Activated CD4-positive, CD25-positive, alpha-beta regulatory T cell treated with anti-CD3 and anti-CD28 coated beads, Interleukin-2, amount 50 U/mL, for 16 hours (primary cell): ENCODE results near the gene BLOC1S5.

Source experiments
- DNase-seq: peaks from one replicate; pipeline ENCODE4 v3.0.0-alpha.2; 2020; ENCODE audit warnings: low read depth, low spot score

Gene BLOC1S5, protein sequence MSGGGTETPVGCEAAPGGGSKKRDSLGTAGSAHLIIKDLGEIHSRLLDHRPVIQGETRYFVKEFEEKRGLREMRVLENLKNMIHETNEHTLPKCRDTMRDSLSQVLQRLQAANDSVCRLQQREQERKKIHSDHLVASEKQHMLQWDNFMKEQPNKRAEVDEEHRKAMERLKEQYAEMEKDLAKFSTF

DNA sequence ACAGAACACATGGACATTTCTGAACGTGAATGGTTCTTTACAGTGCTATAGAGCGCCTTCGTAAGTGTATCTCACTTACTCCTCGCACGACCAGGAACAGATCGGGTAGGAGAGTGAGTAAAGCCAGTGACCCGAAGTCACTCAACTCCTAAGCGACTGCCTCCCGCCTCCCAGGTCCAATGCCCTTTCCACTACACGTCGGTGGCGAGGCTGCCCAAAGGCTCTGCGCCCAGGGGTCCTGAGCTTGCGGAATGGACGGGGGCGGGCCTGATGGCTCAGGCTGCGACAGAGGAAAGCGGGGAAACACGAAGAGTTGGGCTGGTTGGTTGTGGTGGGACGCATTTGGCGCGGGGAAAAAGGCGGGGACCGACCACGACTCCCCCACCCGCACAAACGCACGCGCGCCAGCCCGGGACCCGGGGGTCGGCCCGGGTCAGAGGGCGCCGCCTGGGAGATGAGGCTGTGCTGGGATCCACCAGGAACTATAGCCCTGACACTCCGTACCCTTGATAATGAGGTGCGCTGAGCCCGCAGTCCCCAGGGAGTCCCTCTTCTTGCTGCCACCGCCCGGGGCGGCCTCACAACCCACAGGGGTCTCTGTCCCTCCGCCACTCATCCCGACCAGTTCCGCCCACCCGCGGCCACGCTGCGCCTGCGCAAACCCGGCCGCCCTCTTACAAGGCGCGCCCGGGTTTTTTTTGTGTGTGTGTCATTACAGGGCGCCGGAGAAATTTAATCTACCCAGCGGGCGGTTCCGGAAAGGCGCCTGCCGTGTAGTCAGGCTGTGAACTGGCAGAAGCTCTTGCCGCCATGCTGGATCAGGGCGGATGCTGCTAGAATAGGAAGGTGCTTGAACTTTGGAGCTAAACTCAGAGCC lies at the start of gene BLOC1S5:
TSS of gene BLOC1S5 (minus strand) at position 629 of the 877 bp plus-strand sequence. CDS start at position 616, 13 bp downstream.
- peak; percentile 97 for DNase-seq

DNA sequence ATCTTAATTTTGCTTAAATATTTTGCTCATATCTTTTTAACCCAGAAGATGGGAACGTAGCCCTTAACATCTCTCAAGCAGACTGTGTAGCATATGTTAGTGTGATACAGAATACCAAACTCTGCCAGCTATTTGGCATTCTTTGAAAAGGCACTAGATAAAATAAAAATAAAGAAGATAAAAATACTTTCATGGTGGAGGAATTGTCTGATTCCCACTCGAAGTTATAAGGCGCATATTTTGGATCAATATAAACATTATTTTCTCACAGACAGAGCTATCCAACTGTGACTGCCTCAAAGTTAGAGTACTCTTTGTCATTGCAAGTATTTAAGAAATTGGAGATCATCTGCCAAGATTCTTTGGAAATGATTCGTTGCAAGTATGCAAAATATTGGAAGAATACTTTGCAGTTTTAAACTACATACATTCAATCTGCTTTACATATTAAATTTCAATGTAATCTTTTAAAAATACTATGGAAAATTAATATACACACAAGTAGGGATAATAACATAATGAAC lies 49.0 kb upstream of the BLOC1S5 start:
- no peak for DNase-seq

DNA sequence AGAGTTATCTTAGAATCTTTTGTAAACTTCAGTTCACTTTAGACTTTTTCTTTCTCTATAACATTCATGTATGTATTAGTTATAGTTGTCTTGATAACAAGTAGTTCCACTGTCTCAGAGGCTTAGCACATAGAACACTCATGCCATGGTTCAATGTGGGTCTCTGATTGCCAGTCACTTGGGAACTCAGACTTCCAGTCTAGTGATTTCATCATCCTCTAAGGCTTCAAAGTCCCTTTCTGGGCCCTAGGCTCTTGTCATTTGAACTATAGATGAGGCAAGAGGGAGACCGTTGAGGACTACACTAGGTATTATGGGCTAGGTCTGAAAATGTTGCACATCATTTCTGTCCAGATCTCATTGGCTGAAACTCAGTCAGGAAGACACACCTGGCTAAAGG lies 46.5 kb upstream of the BLOC1S5 start:
- DNase-seq, result no peak

DNA sequence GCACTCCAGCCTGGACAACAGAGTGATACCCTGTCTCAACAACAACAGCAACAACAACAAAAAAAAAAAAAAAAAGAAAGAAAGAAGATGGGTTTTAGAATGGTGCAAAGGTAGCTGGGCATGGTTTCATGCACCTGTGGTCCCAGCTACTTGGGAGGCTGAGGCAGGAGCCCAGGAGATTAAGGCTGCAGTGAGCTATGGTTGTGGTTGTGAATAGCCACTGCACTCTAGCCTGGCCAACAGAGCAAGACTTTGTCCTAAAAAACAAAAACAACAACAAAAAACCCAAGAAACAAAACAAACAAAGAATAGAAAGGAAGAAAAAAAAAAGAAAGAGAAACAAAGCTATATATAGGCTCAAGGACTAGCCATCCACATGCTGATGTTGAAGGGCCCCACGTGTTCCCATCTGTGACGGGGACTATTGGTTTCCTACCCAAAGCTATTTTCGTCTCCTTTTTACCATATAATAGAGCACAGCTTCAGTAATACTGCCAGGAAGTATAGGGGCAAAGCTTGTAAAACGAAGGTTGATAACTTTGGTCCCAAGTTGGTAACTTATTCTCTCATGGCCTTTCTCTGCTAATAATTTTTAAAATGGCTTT lies 46.0 kb upstream of the BLOC1S5 start:
- DNase-seq, result no peak

DNA sequence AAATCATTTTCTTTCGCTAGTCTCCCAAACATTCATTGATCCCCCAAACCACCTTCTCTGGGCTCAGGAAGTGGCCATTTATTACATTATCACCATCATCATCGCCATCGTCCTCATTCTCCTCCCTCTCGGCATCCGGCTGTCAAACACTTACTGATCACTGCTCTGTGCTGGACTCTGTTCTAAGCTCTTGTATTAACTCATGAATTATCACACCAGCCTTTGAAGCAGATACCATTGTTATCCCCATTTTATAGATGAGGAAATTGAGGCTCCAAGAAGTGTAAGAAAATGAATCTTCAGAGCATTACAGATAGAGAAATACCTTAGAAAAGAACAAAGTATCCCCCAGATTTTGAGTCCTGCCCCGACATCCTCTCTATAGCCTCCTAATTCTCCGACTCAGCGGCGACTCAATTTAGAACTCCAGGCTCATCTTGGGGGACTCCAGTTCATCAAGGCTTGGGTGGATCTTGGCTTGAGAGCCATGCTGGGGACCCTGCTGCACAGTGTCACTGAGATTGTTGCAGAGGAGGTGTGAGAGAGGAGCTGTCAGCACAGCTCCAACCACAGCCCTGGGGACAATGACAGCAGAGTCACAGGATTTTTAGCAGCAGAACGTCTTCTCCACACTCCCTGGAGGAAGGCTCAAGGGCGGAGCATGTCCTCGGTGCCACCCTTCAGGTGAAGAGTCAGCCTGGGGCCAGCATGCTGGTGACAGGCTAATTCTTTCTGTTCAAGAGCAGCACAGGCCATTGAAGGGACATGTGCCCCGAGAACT lies 44.8 kb upstream of the BLOC1S5 start:
- DNase-seq, result no peak

DNA sequence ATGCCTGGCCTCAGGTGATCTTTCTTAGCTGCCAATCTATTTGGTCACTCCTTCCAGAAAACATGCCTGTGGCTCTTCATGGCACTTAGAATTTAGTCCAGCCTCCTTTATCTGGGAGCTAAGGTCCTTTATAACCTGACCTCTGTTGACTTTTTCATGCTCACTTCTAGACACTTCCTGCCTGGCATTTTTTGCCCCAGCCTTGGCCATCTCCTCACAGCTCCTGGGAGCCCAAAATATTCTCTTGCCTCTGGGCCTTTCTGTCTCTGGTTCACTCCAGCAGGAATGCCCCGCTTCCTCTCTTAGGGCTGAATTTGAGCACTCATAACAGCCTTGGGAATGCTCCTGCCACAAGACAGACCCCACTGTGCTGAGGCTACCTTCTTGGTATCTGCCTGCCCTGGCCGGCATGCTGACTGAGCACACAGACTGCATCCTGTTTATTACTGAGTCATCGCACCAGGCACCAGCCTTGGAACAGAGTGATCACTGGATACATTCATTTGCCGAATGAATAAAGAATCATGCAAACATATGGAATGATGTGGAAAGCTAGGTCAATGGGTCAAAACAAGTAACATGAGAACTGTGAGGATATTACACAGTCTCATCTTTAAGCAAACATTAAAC lies 44.0 kb upstream of the BLOC1S5 start:
- no peak for DNase-seq

DNA sequence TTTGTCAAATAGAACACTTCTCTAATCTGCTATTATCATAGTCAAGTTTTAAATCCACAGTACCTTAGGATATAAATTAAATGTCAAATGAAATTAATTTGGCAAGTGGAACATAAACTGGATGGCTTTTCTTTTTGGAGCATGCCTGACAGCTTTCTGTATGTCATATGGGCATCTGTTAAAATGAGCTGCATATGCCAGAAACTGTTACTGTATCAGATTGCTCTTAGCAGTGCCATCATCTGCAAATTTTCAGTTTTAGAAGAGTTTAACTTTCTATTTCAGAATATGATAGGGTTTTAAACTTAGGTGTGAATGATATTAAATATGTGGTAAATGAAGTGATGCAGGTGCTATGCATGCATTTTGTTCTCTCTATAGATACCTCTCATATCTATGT lies 41.6 kb upstream of the BLOC1S5 start:
- DNase-seq, result no peak

DNA sequence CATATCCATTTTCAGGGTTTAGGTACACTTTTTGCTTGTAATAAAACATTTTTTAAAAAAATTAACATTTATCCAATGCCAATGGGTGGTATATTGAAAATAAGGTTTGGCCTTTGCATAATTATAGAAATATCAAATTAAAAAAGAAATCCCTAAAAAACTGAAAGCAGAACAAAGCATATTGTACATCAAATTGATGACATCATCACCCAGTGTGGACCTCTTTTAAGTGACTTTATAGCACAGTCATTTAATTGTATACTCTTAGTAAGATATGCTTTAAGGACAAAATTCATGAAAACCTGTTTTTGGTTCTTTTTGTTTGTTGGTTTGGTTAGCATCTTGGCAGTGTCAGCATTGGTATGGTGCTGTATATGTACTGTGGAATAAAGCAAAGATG lies 39.5 kb upstream of the BLOC1S5 start:
- DNase-seq, result no peak

DNA sequence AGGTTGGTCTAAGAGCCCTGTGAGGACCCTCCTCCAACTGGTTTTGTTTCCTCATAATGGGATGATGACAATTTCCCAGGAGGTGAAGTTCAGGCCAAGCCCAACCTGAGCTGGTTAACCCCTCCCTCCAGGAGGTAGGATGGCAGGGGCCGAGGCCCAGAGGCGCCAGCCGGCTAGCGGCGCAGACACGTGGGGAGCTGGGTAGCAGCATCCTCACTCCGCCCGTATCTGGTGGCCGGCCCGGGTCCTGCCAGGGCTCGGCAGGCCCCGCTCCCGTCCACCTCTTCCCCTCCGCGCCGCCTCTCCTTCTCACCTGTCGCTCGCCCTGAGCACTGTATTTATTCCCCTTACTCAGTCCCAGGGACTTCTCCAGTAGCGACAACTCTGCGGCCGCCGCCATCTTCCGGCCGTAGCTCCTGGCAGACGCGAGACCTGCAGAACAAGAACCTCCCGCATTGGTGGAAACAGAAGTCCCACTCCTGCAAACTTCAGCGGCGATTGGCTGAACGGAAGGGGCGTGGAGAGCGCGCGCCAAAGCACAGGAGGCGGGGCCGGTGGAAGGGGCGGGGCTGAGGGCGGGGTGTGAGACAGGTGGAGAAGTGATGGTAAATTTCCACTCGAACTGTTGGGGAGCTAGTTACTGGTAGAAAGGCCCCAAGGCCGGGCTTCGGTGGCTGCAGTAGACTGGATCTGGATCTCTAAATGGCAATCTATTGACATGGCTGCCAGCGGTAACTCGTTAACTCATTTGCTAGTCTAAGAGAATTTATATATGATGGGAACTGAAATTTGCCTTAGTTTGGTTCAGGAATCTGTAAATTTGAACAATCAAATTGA lies 38.2 kb upstream of the BLOC1S5 start, which contains the start of gene EEF1E1:
TSS of gene EEF1E1 (minus strand) at position 427 of the 837 bp plus-strand sequence. CDS start at position 400, 27 bp downstream.
- peak; percentile 96 for DNase-seq

DNA sequence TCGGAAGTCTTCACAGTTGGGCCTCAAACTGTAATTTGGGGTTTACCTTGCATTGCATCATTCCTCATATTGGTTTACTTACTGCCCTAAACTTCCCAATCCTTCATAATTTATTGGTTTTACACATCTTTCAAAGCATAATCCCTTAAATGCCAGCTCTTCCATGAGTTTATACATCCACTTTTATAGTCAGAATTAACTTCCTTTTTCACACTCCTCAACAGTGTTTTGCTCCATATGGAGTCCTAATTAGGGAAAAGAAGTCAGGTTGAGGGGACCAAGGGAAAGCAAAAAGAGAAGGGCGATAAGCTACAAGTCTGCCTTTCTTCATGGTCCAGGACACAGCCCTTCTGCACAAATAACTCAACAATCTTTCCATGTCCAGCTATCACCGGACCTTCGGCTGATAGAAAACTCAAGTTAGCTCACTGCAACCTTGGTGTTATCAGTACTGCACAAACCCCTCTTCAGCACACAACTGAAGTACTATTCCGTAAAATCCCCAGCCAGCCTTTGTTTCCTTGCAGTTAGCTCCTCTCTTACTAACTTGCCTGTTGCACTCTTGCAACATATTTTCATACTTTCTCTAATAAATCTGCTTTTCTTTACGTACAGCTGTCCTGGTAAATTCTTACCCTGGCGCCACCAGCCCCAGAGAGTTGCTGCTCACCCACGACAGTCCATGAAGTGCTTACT lies 36.1 kb upstream of the BLOC1S5 start:
- no peak for DNase-seq

DNA sequence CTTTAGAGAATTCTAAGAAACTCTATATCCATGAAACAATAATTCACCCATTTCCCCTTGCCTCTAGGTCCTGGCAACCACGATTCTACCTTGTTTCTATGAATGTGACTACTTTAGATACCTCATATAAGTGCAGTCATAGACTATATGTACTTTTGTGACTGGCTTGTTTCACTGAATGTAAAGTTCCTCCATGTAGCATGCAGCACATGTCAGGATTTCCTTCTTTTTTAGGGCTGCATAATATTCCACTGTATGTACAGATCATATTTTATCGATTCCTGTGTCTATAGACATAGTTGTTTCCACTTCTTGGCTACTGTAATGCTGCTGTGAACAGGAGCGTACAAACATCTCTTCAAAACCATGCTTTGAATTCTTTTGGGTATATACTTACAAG lies 26.5 kb upstream of the BLOC1S5 start:
- DNase-seq, result no peak

DNA sequence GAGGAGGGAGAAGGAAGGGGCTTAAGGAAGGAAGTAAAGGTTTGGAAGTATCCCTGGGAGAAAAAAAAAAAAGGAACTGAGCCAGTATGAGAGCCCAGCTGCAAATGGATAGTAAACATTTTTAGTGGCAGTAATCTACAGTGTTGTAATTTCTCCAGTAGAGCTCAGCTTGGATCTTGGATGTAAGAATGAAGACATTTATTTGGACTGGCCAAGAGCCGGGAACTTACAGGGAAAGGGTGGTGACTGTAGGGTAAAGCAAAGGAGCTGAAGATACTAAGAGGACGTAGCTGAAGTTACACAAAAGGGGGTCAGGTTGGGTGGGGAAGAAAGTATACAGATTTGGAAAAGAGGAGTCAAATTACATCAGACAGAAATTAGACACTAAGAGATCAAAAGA lies 24.7 kb upstream of the BLOC1S5 start:
- no peak for DNase-seq

DNA sequence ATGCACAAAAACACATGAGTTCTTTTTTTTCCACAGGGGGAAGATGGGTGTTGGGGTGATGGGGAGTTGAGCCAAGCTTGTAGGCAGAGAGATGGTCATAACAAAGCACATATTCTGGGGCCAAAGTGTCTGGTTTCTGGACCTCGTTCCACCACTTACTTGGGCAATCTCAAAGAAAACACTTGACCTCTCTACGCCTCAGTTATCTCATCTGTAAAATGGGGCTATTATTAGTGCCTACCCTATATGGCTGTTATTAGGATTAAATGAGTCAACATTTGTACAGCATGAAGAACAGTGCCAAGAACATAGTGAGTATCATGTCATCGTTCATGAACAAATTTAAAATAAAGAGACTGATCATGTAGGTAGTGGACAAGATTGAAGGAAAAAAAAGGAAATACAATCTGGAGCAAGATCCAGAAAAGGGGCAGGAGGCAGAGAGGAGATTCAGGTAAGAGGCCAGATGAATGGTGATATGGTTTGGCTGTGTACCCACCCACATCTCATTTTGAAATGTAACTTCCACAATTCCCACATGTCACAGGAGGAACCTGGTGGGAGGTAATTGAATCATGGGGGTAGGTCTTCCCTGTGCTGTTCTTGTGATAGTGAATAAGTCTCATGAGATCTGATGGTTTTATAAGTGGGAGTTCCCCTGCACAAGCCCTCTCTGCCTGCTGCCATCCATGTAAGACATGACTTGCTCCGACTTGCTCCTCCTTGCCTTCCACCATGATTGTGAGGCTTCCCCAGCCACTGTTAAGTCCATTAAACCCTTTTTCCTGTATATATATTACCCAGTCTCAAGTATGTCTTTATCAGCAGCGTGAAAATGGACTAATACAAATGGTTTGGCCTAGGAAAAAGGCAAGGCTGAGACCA lies 23.9 kb upstream of the BLOC1S5 start:
- DNase-seq, result no peak

DNA sequence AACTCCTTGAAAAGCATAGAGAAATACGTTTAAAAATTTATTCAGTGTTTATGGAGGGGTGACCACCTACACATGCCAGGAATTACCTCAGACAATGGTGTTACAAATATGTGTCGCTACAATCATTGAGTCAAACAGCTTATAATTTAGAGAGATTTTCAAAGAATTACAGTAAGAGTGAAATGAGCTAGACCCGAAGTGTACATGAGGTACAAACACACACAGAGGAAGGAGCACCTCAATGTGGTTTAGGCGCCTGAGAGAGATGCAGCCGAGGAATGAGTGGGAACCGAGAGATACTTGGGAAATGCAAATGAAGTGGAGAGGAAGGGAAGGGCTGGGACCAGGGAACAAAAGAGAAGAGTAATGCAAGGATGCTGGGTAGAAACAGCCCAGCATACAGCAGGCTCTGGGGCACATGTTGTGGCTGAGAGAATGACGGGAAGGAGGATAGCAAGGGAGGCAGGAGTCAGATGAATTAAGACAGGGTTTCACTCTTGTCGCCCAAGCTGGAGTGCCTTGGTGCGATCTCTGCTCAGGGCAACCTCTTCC lies 22.6 kb upstream of the BLOC1S5 start:
- DNase-seq, result no peak

DNA sequence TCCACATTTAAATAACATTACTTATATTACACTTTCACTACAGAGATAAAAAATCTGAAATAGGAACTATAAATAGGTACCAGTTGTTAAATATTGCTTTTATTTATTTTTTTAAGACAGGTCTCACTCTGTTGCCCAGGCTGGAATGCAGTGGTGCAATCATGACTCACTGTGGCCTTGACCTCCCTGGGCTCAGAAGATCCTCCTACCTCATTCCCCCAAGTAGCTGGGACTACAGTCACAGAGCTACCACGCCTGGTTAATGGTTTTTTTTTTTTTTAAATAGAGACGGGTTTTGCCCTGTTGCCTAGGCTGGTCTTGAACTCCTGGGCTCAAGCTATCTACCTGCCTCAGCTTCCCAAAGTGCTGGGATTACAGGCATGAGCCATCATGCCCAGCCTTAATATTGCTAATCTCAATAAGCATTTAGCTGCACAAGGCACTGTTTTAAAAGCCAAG lies 20.9 kb upstream of the BLOC1S5 start:
- DNase-seq, result no peak

DNA sequence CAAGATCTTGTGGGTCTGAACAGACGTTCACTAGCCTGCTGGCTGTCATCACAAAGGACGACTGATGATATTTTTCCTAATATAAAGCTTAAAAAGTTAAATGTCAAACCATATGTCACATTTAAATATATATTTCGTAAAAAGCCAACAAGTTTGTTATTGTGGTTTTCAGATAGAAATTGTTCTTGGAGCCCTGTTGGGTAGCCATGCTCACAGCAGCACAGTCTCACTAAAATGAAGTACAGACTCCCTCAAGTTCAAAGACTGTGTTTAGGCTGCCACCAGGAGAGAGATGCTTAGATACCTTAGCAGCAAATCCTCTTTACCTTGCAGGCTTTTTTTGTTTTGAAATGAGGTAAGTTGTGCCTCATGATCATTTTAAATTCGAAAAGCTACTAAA lies 20.4 kb upstream of the BLOC1S5 start:
- DNase-seq, result no peak

DNA sequence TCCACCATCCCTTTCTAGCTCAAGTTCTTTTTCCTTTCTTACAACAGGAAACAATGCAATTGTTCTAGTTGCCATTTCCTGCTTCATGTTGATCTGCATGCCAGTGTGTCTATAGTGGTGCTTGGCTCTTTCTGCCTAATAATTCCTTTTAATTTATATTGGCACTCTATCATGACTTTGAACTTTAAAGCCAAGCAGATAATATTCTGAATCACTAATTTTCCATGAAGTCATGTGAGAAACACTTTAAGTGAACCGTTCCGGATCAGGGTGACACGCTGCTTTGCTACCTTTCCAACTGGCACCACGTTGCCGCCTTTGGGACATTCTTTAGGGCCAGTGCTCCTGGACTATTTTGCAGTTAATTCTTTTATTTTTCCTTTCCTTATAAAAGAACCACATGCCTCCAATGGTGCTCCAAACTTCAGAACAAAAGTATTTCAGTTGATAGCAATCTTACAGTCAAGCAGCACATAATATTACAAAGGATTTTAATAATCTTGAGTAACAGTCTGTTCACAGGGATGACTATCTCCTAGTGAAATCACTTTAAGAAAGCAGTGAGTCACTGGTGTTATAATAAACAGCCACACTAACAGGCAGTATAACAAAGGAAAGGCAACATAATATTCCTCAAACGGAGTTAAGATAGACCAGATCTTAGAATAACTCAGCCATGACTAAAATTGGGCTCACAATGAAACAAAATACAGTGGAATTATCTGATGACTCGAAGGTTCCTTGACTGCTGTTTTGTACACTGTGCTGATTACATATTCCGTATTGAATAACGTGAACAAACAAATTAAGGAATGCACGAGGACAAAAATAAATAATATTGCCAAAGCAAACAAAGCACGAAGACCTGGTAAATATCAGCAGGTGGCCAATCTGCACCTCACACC lies 19.0 kb upstream of the BLOC1S5 start:
- DNase-seq, result no peak
